H1 (cell line): ENCODE results near the gene CEND1. TPM values are rescaled to one million over a fixed set of nuclear protein-coding genes. Genes with fewer than 3 reads are reported as not detected.

Source experiments
- CTCF ChIA-PET: fragments of 300-600 bp; sonication (Branson Sonifier 250); formaldehyde crosslinking; loops from one replicate; lab custom pipeline; 2021; ENCODE audit not compliant: partially characterized antibody; lab: Charles Lee
- POLR2A ChIA-PET: fragments of 300-600 bp; sonication (Branson Sonifier 250); formaldehyde crosslinking; loops from one replicate; lab custom pipeline; 2021; ENCODE audit warnings: inconsistent platforms; ENCODE audit not compliant: partially characterized antibody; lab: Charles Lee
- DNase-seq, 2 experiments: peaks; one replicate each; pipeline versions ENCODE4 v3.0.0 to v3.0.0-alpha.2; 2010 to 2022; ENCODE audit warnings: low spot score in 2 of 2, low read depth in 1 of 2, mixed read lengths in 1 of 2
- FAIRE-seq: peaks from 2 replicates; lab custom pipeline; 2011; peaks lifted over from hg19 to GRCh38; lab: Jason Lieb, UNC
- H2AFZ ChIP-seq: 2 replicates; pipeline ENCODE4 v1.8.1; 2012; ENCODE audit warnings: low read length, inconsistent platforms
- H2AK5ac ChIP-seq: 2 replicates; pipeline ENCODE4 v1.6.1; 2013; ENCODE audit warnings: low read depth, low read length
- H2BK120ac ChIP-seq: replicated peaks from 2 replicates; pipeline ENCODE3; 2013; ENCODE audit warnings: low read depth, low read length, inconsistent platforms
- H2BK12ac ChIP-seq: 2 replicates; pipeline ENCODE4 v1.6.1; 2013; ENCODE audit warnings: low read depth, low read length
- H2BK15ac ChIP-seq: 2 replicates; pipeline ENCODE4 v1.6.1; 2013; ENCODE audit warnings: low read length
- H2BK20ac ChIP-seq: 2 replicates; pipeline ENCODE4 v1.6.1; 2013; ENCODE audit warnings: low read length
- H2BK5ac ChIP-seq: 2 replicates; pipeline ENCODE4 v1.6.1; 2013; ENCODE audit warnings: low read depth, low read length
- H3K14ac ChIP-seq: 2 replicates; pipeline ENCODE4 v1.6.1; 2013; ENCODE audit warnings: inconsistent platforms; ENCODE audit not compliant: insufficient read length
- H3K18ac ChIP-seq: 2 replicates; pipeline ENCODE4 v1.6.1; 2013; ENCODE audit warnings: low read length; ENCODE audit errors: extremely low read depth
- H3K23ac ChIP-seq: 2 replicates; pipeline ENCODE4 v1.6.1; 2013; ENCODE audit warnings: inconsistent platforms; ENCODE audit not compliant: insufficient read length
- H3K23me2 ChIP-seq: 2 replicates; pipeline ENCODE4 v1.6.1; 2013; ENCODE audit warnings: low read depth, low read length
- H3K27ac ChIP-seq: 2 replicates; pipeline ENCODE4 v1.6.1; 2011; ENCODE audit warnings: low read depth, low read length, inconsistent platforms
- H3K27me3 ChIP-seq, 4 experiments: replicated peaks in 1 of 4; 1 replicate in 1 of 4; 2 replicates in 3 of 4; pipeline versions ENCODE4 v1.6.1 to v1.8.1; 2011 to 2013; ENCODE audit warnings: low read length in 3 of 4, mild to moderate bottlenecking in 3 of 4, inconsistent platforms in 2 of 4, mixed read lengths in 2 of 4, moderate library complexity in 1 of 4; ENCODE audit not compliant: control insufficient read depth in 3 of 4, insufficient read depth in 3 of 4; ENCODE audit errors: extremely low read depth in 1 of 4
- H3K36me3 ChIP-seq, 4 experiments: 2 replicates each; pipeline versions ENCODE4 v1.6.1 to v1.8.1; 2011 to 2013; ENCODE audit warnings: mild to moderate bottlenecking in 4 of 4, low read length in 3 of 4, moderate library complexity in 2 of 4, control low read depth in 1 of 4, inconsistent platforms in 1 of 4; ENCODE audit not compliant: insufficient read depth in 4 of 4, control insufficient read depth in 2 of 4
- H3K4ac ChIP-seq: replicated peaks from 2 replicates; pipeline ENCODE3; 2013; ENCODE audit warnings: low read length, low read depth, mixed read lengths, inconsistent platforms; ENCODE audit not compliant: insufficient read length
- H3K4me1 ChIP-seq, 4 experiments: replicated peaks in 1 of 4; 1 replicate in 1 of 4; 2 replicates in 3 of 4; pipeline versions ENCODE4 v1.6.1 to v1.8.1; 2011 to 2013; ENCODE audit warnings: low read length in 3 of 4, inconsistent platforms in 2 of 4, mixed read lengths in 1 of 4; ENCODE audit not compliant: insufficient read depth in 4 of 4, control insufficient read depth in 3 of 4
- H3K4me2 ChIP-seq, 2 experiments: 2 replicates each; pipeline versions ENCODE4 v1.6.1 to v1.8.1; 2011 to 2013; ENCODE audit warnings: low read depth in 2 of 2, low read length in 2 of 2, control low read depth in 1 of 2, inconsistent platforms in 1 of 2, mild to moderate bottlenecking in 1 of 2; ENCODE audit not compliant: insufficient read depth in 1 of 2
- H3K4me3 ChIP-seq, 4 experiments: fragments of 200-600, 300-600 bp in 1 of 4; sonication (generic), shearing (Covaris generic), sonication (Bioruptor Twin) in 1 of 4; 2 replicates each; pipeline versions ENCODE4 v1.5.1 to v1.8.1; 2011 to 2016; ENCODE audit warnings: low read length in 4 of 4, low read depth in 3 of 4, control low read depth in 2 of 4, inconsistent platforms in 2 of 4, mild to moderate bottlenecking in 2 of 4, mixed read lengths in 1 of 4, moderate library complexity in 1 of 4; ENCODE audit not compliant: insufficient read depth in 2 of 4; ENCODE audit errors: extremely low read depth in 1 of 4
- H3K56ac ChIP-seq: replicated peaks from 2 replicates; pipeline ENCODE3; 2013; ENCODE audit warnings: low read depth, mild to moderate bottlenecking, mixed read lengths, low read length, inconsistent platforms; ENCODE audit not compliant: insufficient read length
- H3K79me1 ChIP-seq: 2 replicates; pipeline ENCODE4 v1.6.1; 2013; ENCODE audit warnings: low read depth, low read length, control low read depth
- H3K79me2 ChIP-seq, 2 experiments: 2 replicates each; pipeline versions ENCODE4 v1.6.1 to v1.8.1; 2012 to 2013; ENCODE audit warnings: low read length in 2 of 2, mild to moderate bottlenecking in 2 of 2, inconsistent platforms in 1 of 2; ENCODE audit not compliant: insufficient read depth in 2 of 2, control insufficient read depth in 1 of 2
- H3K9ac ChIP-seq, 4 experiments: replicated peaks in 1 of 4; 1 replicate in 1 of 4; 2 replicates in 3 of 4; pipeline versions ENCODE4 v1.6.1 to v1.8.1; 2011 to 2013; ENCODE audit warnings: low read depth in 3 of 4, low read length in 3 of 4, control low read depth in 2 of 4, mild to moderate bottlenecking in 2 of 4, moderate library complexity in 2 of 4, inconsistent platforms in 1 of 4; ENCODE audit errors: extremely low read depth in 1 of 4
- H3K9me3 ChIP-seq, 2 experiments: 2 replicates each; pipeline versions ENCODE4 v1.6.1 to v1.8.1; 2012 to 2013; ENCODE audit warnings: mild to moderate bottlenecking in 2 of 2, moderate library complexity in 2 of 2, control low read depth in 1 of 2, inconsistent platforms in 1 of 2, low read depth in 1 of 2, low read length in 1 of 2, mixed read lengths in 1 of 2; ENCODE audit not compliant: insufficient read depth in 2 of 2
- H4K20me1 ChIP-seq, 2 experiments: replicated peaks in 1 of 2; 2 replicates each; pipeline versions ENCODE3 to v1.8.1; 2011 to 2013; ENCODE audit warnings: inconsistent platforms in 2 of 2, low read length in 2 of 2, mild to moderate bottlenecking in 1 of 2; ENCODE audit not compliant: insufficient read depth in 2 of 2, control insufficient read depth in 1 of 2
- H4K5ac ChIP-seq: 2 replicates; pipeline ENCODE4 v1.6.1; 2013; ENCODE audit warnings: low read length, low read depth, mixed read lengths, inconsistent platforms; ENCODE audit not compliant: insufficient read length
- H4K8ac ChIP-seq: 2 replicates; pipeline ENCODE4 v1.8.0; 2013; ENCODE audit warnings: mild to moderate bottlenecking, moderate library complexity, low read length, inconsistent platforms; ENCODE audit not compliant: insufficient read depth; ENCODE audit errors: extremely low read depth
- H4K91ac ChIP-seq: replicated peaks from 2 replicates; pipeline ENCODE3; 2013; ENCODE audit warnings: low read length, mixed read lengths, inconsistent platforms; ENCODE audit not compliant: insufficient read length
- ASH2L ChIP-seq: fragments of 200-600, 300-600 bp; sonication (generic); IDR thresholded peaks from one replicate; pipeline ENCODE4 v1.7.1; 2017; ENCODE audit warnings: low read length
- E2F6 ChIP-seq: IDR thresholded peaks from 2 replicates; pipeline ENCODE4 v1.6.1; 2012; ENCODE audit warnings: inconsistent platforms
- EZH2 ChIP-seq: fragments of 200-600 bp; sonication (generic); IDR thresholded peaks from 2 replicates; pipeline ENCODE4 v1.7.1; 2012; ENCODE audit warnings: low read depth, mild to moderate bottlenecking, moderate library complexity, low read length, inconsistent platforms; ENCODE audit not compliant: severe bottlenecking
- FOSL1 ChIP-seq: IDR thresholded peaks from 2 replicates; pipeline ENCODE4 v1.6.1; 2011; ENCODE audit warnings: mild to moderate bottlenecking, low read depth, low read length, moderate library complexity; ENCODE audit not compliant: insufficient read depth
- HDAC2 ChIP-seq, 2 experiments: fragments of 300-600 bp in 1 of 2; sonication (generic) in 1 of 2; IDR thresholded peaks; 2 replicates each; pipeline ENCODE4 v1.6.1; 2011 to 2012; ENCODE audit warnings: low read depth in 2 of 2, low read length in 2 of 2, mild to moderate bottlenecking in 2 of 2, moderate library complexity in 2 of 2, borderline replicate concordance in 1 of 2, inconsistent platforms in 1 of 2
- SP2 ChIP-seq: IDR thresholded peaks from 2 replicates; pipeline ENCODE4 v1.6.1; 2012; ENCODE audit warnings: mild to moderate bottlenecking, low read length, inconsistent platforms
- WGBS, 2 experiments: shearing (Covaris generic) in 1 of 2; methylation state at CpG; one replicate each; pipeline versions ENCODE4 v1.1.6 to v1.1.7; 2013 to 2015; ENCODE audit warnings: low lambda C conversion rate in 2 of 2, mixed read lengths in 2 of 2, inconsistent platforms in 1 of 2, low coverage in 1 of 2, missing lambda C conversion rate in 1 of 2; ENCODE audit not compliant: insufficient replicate concordance in 2 of 2, insufficient coverage in 1 of 2, insufficient read length in 1 of 2; ENCODE audit errors: extremely low coverage in 1 of 2, missing lambda C conversion rate in 1 of 2; 5-methylcytosine and 5-hydroxymethylcytosine counted together
- polyA plus RNA-seq, 7 experiments: library from polyadenylated mRNA; depleted of rRNA in 3 of 7; stranded (reverse) in 5 of 7; unstranded in 2 of 7; fragments of >200 nt in 5 of 7; fragments of 200-250 nt in 2 of 7; gene quantifications; 1 replicate in 5 of 7; 2 replicates in 1 of 7; 4 replicates in 1 of 7; pipeline versions ENCODE4 v1.2.1 to v1.2.3, GENCODE V29; 2011 to 2013; ENCODE audit warnings: missing spikeins in 2 of 7, mixed read lengths in 2 of 7
- total RNA-seq: library from RNA; stranded (reverse); fragmentation: NEBNext Ultra II Directional; extraction: Animal tissue kit (Norgen Biotek cat#: 25700); gene quantifications from 2 replicates; pipeline ENCODE4 v1.2.1, GENCODE V29; 2021
- TF ChIP-seq, protein P1 (sequence below): IDR thresholded peaks from 2 replicates; pipeline ENCODE4 v1.6.1; 2012; ENCODE audit warnings: low read length, inconsistent platforms

The CEND1 gene
- total and polyA plus RNA-seq, 2 of the 8 experiments (the other 6 are each of a cell fraction or from before 2014, with no cell fraction given): 0.82 to 5.0 TPM

DNA sequence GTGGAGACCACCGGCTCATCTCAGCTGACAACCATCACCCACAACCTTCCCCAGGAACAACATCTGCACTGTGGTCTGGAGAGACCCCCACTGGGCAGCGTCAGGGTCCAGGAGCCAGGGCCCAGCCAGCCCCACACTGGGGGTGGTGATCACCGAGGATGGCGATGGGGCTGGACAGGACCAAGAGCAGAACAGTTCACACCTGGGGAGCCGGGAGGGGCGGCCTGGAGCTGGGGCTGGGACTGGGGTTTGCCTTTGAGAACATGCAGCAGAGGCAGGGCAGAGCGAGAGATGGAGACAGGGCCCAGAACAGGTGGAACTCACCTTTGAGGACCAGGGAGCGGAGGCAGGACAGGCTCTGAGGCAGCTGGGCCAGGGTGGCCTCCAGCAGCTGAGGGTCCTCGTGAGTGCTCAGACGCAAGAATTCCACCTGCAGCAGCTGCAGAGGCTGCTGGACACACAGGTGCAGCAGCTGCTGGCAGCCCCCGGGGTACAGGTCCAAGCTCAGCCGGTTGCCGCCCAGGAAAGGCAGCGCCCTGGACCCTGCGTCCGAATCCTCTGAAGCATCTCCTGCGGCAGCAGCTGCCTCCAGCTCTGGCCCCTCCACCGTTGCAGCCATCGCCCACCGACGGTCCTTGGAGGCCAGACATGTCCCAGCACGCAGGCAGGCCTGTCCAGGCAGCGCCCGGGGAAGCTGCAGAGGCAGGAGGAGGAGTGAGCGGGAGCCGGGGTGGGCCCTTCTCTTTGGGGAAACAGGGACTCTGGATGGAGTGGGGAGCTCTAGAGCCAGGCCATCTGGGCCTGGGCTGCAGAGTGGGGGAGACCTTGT, 14.1 kb upstream of the CEND1 start:
- Histone ChIP-seq H3K36me3 (peaks cover 3 to 30% (median 6%) of the 10 kb centered on the region in 4 experiments; a peak in 5 of 8 replicates), H3K4me2 (peak overlapping the region; percentile 67 to 83), H3K27me3 (no peaks in the 10 kb centered on the region; a peak in 1 of 7 replicates), H3K14ac (no peak overlapping the region), H4K5ac (no peak overlapping the region), H3K79me1 (peaks cover 2% of the 10 kb centered on the region; the same call in 1 of the 2 replicates), H2BK20ac (no peak overlapping the region), H2AK5ac (no peak overlapping the region; the same call in 1 of the 2 replicates), H3K23ac (no peak overlapping the region), H3K4ac (peak overlapping the region; percentile 78), H2BK120ac (peak overlapping the region; percentile 43), H3K56ac (no peak overlapping the region), H4K20me1 (peaks cover 0 to 8% of the 10 kb centered on the region in 2 experiments), H3K23me2 (peaks cover 12% of the 10 kb centered on the region; the same call in 1 of the 2 replicates), H4K8ac (peak overlapping the region; percentile 68), H2BK12ac (peak overlapping the region; percentile 17; the same call in 1 of the 2 replicates), H3K18ac (peak overlapping the region; percentile 78), H3K79me2 (peaks cover 0 to 6% of the 10 kb centered on the region in 2 experiments; a peak in 1 of 4 replicates), H3K27ac (no peak overlapping the region), H3K9ac (no peak overlapping the region; a peak in 2 of 7 replicates), H2BK15ac (no peak overlapping the region), H2BK5ac (peak overlapping the region; percentile 67; the same call in 1 of the 2 replicates), H3K4me1 (peaks cover 0 to 8% (median 7%) of the 10 kb centered on the region in 4 experiments; a peak in 5 of 7 replicates), H2AFZ (no peak overlapping the region), H3K4me3 (peak overlapping the region; percentile 28 to 71 (median 47); a peak in 7 of 8 replicates), H4K91ac (peak overlapping the region; percentile 37), H3K9me3 (no peaks in the 10 kb centered on the region)
- DNase-seq (no peak), FAIRE-seq (no peak)
- 88% methylated on average over 24 of the region's 26 CpGs; no CpG with 5 or more reads in 1 of the 2 experiments for WGBS, 2 experiments
- ChIA-PET POLR2A (interaction anchor here (0.7 to 53.0 kb wide), 12 partner anchors 7 to 165 kb away, joined by 3 to 1917 read pairs (median 4); partner anchors contain the start of genes CD151, CEND1, CRACR2B and PNPLA2), CTCF (interaction anchor here (0.9 to 2.7 kb wide), 5 partner anchors 13 to 44 kb away, joined by 3 to 7 read pairs (median 3); partner anchors contain the start of gene CEND1)
- no peak for TF ChIP-seq HDAC2 (IDR thresholded peaks at IDR 0.05; ENCODE audit: borderline replicate concordance in 1 of 2, low read depth in 2 of 2, low read length in 2 of 2)
- TF ChIP-seq E2F6: no peak
- no peak for TF ChIP-seq EZH2
- no peak for TF ChIP-seq ASH2L
- no peak for TF ChIP-seq SP2
- TF ChIP-seq, protein P1, sequence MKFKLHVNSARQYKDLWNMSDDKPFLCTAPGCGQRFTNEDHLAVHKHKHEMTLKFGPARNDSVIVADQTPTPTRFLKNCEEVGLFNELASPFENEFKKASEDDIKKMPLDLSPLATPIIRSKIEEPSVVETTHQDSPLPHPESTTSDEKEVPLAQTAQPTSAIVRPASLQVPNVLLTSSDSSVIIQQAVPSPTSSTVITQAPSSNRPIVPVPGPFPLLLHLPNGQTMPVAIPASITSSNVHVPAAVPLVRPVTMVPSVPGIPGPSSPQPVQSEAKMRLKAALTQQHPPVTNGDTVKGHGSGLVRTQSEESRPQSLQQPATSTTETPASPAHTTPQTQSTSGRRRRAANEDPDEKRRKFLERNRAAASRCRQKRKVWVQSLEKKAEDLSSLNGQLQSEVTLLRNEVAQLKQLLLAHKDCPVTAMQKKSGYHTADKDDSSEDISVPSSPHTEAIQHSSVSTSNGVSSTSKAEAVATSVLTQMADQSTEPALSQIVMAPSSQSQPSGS: no peak
- no peak for TF ChIP-seq FOSL1
